CD8-positive, alpha-beta memory T cell (primary cell): ENCODE results near the gene BACH1. TPM values are rescaled to one million over a fixed set of nuclear protein-coding genes. Genes with fewer than 3 reads are reported as not detected.

Experiments used
- CTCF ChIA-PET: fragments of 350-600 bp; sonication (Branson Sonifier 250); formaldehyde crosslinking; loops from one replicate; lab custom pipeline; 2021; ENCODE audit warnings: antibody characterized with exemption; lab: Charles Lee
- POLR2A ChIA-PET: fragments of 350-600 bp; sonication (Branson Sonifier 250); formaldehyde crosslinking; loops from one replicate; lab custom pipeline; 2021; ENCODE audit warnings: antibody characterized with exemption; lab: Charles Lee
- DNase-seq, 5 donors: peaks; one replicate each; pipeline versions ENCODE4 v3.0.0 to v3.0.0-alpha.2; 2020 to 2022; ENCODE audit warnings: mixed read lengths in 1 of 5
- H3K27ac ChIP-seq: one replicate; pipeline ENCODE4 v1.7.0; 2013; ENCODE audit warnings: low read depth, mild to moderate bottlenecking, low read length, moderate library complexity
- H3K27me3 ChIP-seq: 2 replicates; pipeline ENCODE4 v1.7.0; 2013; ENCODE audit warnings: low read length, mild to moderate bottlenecking; ENCODE audit not compliant: insufficient read depth, poor library complexity, severe bottlenecking
- H3K36me3 ChIP-seq: 2 replicates; pipeline ENCODE4 v1.7.0; 2013; ENCODE audit warnings: mild to moderate bottlenecking, low read length, moderate library complexity; ENCODE audit not compliant: insufficient read depth
- H3K4me1 ChIP-seq: 2 replicates; pipeline ENCODE4 v1.7.0; 2013; ENCODE audit warnings: mild to moderate bottlenecking, low read length, moderate library complexity; ENCODE audit not compliant: insufficient read depth
- H3K4me3 ChIP-seq: 2 replicates; pipeline ENCODE4 v1.7.0; 2013; ENCODE audit warnings: mild to moderate bottlenecking, low read length
- H3K9me3 ChIP-seq: 2 replicates; pipeline ENCODE4 v1.7.0; 2013; ENCODE audit warnings: mild to moderate bottlenecking, low read length
- H3K27ac Mint-ChIP-seq, 8 donors: one replicate each; pipeline ENCODE4 v1.8.0; 2020 to 2021; ENCODE audit warnings: mixed read lengths in 8 of 8, mild to moderate bottlenecking in 6 of 8, inconsistent platforms in 3 of 8, moderate library complexity in 3 of 8
- H3K27me3 Mint-ChIP-seq, 2 donors: one replicate each; pipeline ENCODE4 v1.8.0; 2020 to 2021; ENCODE audit warnings: mixed read lengths in 2 of 2, mild to moderate bottlenecking in 1 of 2, moderate library complexity in 1 of 2
- H3K36me3 Mint-ChIP-seq, 3 donors: one replicate each; pipeline ENCODE4 v1.8.0; 2020 to 2021; ENCODE audit warnings: mixed read lengths in 3 of 3, inconsistent platforms in 1 of 3, mild to moderate bottlenecking in 1 of 3
- H3K4me1 Mint-ChIP-seq, 3 donors: one replicate each; pipeline ENCODE4 v1.8.0; 2020 to 2021; ENCODE audit warnings: mixed read lengths in 3 of 3, inconsistent platforms in 1 of 3, mild to moderate bottlenecking in 1 of 3
- H3K4me3 Mint-ChIP-seq, 7 donors: one replicate each; pipeline ENCODE4 v1.8.0; 2020 to 2021; ENCODE audit warnings: mixed read lengths in 7 of 7, mild to moderate bottlenecking in 6 of 7, moderate library complexity in 4 of 7, inconsistent platforms in 2 of 7
- H3K9me3 Mint-ChIP-seq, 5 donors: one replicate each; pipeline ENCODE4 v1.8.0; 2020 to 2022; ENCODE audit warnings: mixed read lengths in 5 of 5, mild to moderate bottlenecking in 3 of 5, moderate library complexity in 2 of 5, inconsistent platforms in 1 of 5
- polyA plus RNA-seq: library from polyadenylated mRNA; unstranded; fragments of 300-500 nt; fragmentation: Illumina TruSeq; gene quantifications from one replicate; pipeline ENCODE4 v1.2.3, GENCODE V29; 2021
- total RNA-seq, 2 experiments: library from RNA; stranded (reverse); gene quantifications; one replicate each; pipeline ENCODE4 v1.2.3, GENCODE V29; 2021

Gene BACH1
- total and polyA plus RNA-seq, 3 experiments from 2014 or later = 13.0 to 25.6 (median 20.8) TPM

DNA sequence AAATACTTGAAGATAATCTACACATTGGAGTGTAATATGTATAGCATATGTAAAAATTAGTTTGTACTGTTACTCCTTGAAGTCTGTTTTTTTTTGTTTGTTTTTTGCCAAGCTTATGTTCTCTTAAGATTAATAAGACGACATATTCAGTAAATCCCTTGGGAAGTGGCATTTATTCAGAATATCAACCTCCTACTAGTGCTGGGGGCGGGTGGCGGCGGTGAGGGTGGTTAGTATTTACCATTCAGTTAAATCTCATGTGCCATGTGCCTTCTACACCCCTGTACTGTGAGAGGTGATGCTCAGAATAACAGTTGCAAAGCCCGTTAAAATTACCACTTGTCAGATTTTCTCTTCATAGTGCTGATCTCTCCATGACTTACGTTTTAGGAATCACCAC, 3.0 kb downstream of the BACH1 start:
- no peaks in the 10 kb centered on the region for H3K36me3 ChIP-seq
- no peaks in the 10 kb centered on the region for H3K27me3 ChIP-seq
- no peak for DNase-seq
- H3K4me3 ChIP-seq = no peak overlapping the region
- Mint-ChIP-seq H3K4me1 (peaks cover 52 to 77% (median 70%) of the 10 kb centered on the region in 3 donors), H3K27me3 (no peaks in the 10 kb centered on the region), H3K4me3 (peak overlapping the region in 2 of 7 donors; percentile 28 to 57), H3K9me3 (no peaks in the 10 kb centered on the region), H3K36me3 (peaks cover 0 to 13% (median 5%) of the 10 kb centered on the region in 3 donors), H3K27ac (peak overlapping the region in 2 of 8 donors; percentile 13 to 25)
- H3K27ac ChIP-seq = no peak overlapping the region
- CTCF ChIA-PET = interaction anchor here (2.0 kb wide), 1 partner anchor 47 kb away, joined by 8 read pairs; no protein-coding TSS in a partner anchor
- H3K9me3 ChIP-seq = no peaks in the 10 kb centered on the region
- POLR2A ChIA-PET = no interaction called here
- H3K4me1 ChIP-seq = peaks cover 36% of the 10 kb centered on the region

DNA sequence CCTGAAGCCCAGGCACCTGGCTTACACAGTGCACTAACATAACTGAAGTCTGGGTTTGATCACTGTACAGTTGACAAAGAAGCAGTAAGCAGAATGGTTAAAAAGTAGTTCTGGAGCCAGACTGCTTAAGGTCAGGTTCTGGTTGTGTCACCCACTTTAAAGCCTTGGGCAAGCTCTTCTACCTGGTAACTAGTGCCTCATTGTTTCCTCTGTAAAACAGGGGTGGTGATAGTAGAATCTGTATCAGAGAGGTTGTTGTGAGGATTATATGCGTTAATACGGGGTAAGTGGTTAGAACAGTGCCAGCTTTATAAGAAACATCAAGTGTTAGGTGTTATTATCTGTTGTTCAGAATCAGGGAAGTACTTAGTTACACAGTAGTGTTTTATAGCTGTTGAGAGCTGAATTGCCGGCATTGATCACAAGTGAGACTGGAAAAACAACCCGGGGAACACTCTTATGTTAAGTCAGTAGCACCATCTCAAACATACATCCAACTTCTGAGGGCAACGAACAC, 3.7 kb downstream of the BACH1 start:
- H3K4me1 ChIP-seq = peaks cover 36% of the 10 kb centered on the region
- peaks cover 0 to 13% (median 5%) of the 10 kb centered on the region in 3 donors for H3K36me3 Mint-ChIP-seq
- DNase-seq = no peak
- H3K9me3 ChIP-seq = no peaks in the 10 kb centered on the region
- H3K36me3 ChIP-seq = no peaks in the 10 kb centered on the region
- no peak overlapping the region for H3K4me3 ChIP-seq
- no peaks in the 10 kb centered on the region for H3K27me3 ChIP-seq
- H3K27ac Mint-ChIP-seq = peak overlapping the region in 1 of 8 donors; percentile 14
- ChIA-PET POLR2A (no interaction called here), CTCF (interaction anchor here (1.8 kb wide), 1 partner anchor 12 kb away, joined by 6 read pairs; no protein-coding TSS in a partner anchor)
- H3K4me1 Mint-ChIP-seq = peaks cover 51 to 78% (median 69%) of the 10 kb centered on the region in 3 donors
- no peak overlapping the region for H3K27ac ChIP-seq
- peak overlapping the region in 1 of 7 donors; percentile 28 for H3K4me3 Mint-ChIP-seq
- H3K9me3 Mint-ChIP-seq = no peaks in the 10 kb centered on the region
- H3K27me3 Mint-ChIP-seq = no peaks in the 10 kb centered on the region

DNA sequence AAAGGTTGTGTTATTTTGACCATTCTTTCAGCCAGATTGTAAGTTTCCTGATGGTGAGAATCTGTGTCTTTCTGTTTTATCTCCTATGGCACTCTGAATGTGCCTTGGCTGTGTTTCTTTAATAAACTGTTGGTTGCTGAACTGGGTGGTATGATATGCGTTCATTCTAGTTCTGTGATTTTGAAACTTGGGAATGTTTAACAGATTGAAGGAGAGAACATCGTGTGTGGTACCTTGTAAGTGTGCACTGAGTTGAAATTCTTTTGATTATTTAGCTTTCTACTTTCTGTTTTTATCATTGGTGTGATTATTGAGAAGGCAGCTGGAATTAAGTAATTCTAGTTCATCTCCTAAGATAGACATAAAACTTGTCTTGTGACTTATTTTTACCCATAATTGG, 4.6 kb downstream of the BACH1 start:
- no peaks in the 10 kb centered on the region for H3K27me3 Mint-ChIP-seq
- peaks cover 46 to 79% (median 71%) of the 10 kb centered on the region in 3 donors for H3K4me1 Mint-ChIP-seq
- CTCF ChIA-PET = interaction anchor here (1.8 kb wide), 1 partner anchor 11 kb away, joined by 6 read pairs; no protein-coding TSS in a partner anchor
- peaks cover 0 to 13% (median 5%) of the 10 kb centered on the region in 3 donors for H3K36me3 Mint-ChIP-seq
- POLR2A ChIA-PET = no interaction called here
- Histone ChIP-seq H3K27ac (no peak overlapping the region), H3K36me3 (no peaks in the 10 kb centered on the region), H3K4me1 (peaks cover 32% of the 10 kb centered on the region), H3K4me3 (no peak overlapping the region), H3K9me3 (no peaks in the 10 kb centered on the region), H3K27me3 (no peaks in the 10 kb centered on the region)
- no peak overlapping the region for H3K27ac Mint-ChIP-seq
- no peaks in the 10 kb centered on the region for H3K9me3 Mint-ChIP-seq
- no peak for DNase-seq
- H3K4me3 Mint-ChIP-seq = no peak overlapping the region

GRCh38 chr21:29304597-29304996, 5.9 kb downstream of the BACH1 start:
- Mint-ChIP-seq H3K27ac (no peak overlapping the region), H3K36me3 (peaks cover 0 to 9% (median 5%) of the 10 kb centered on the region in 3 donors), H3K4me1 (peaks cover 51 to 86% (median 80%) of the 10 kb centered on the region in 3 donors), H3K27me3 (no peaks in the 10 kb centered on the region), H3K9me3 (no peaks in the 10 kb centered on the region), H3K4me3 (no peak overlapping the region)
- no peak for DNase-seq
- Histone ChIP-seq H3K27me3 (no peaks in the 10 kb centered on the region), H3K9me3 (no peaks in the 10 kb centered on the region), H3K4me3 (no peak overlapping the region), H3K36me3 (no peaks in the 10 kb centered on the region), H3K27ac (no peak overlapping the region), H3K4me1 (peaks cover 30% of the 10 kb centered on the region)
- ChIA-PET CTCF (no interaction called here), POLR2A (no interaction called here)

- no peak overlapping the region for H3K4me3 ChIP-seq
- DNase-seq = no peak
- ChIA-PET POLR2A (no interaction called here), CTCF (no interaction called here)
- no peaks in the 10 kb centered on the region for H3K27me3 ChIP-seq
- no peak overlapping the region for H3K27ac ChIP-seq
- H3K4me1 Mint-ChIP-seq = peaks cover 46 to 81% (median 75%) of the 10 kb centered on the region in 3 donors
- H3K27me3 Mint-ChIP-seq = no peaks in the 10 kb centered on the region
- peaks cover 0 to 5% (median 5%) of the 10 kb centered on the region in 3 donors for H3K36me3 Mint-ChIP-seq
- H3K9me3 Mint-ChIP-seq = no peaks in the 10 kb centered on the region
- H3K9me3 ChIP-seq = no peaks in the 10 kb centered on the region
- H3K4me3 Mint-ChIP-seq = no peak overlapping the region
- H3K27ac Mint-ChIP-seq = peak overlapping the region in 1 of 8 donors; percentile 10
- no peaks in the 10 kb centered on the region for H3K36me3 ChIP-seq
- peaks cover 25% of the 10 kb centered on the region for H3K4me1 ChIP-seq
Observed at GRCh38 chr21:29305068-29305467, 6.3 kb downstream of the BACH1 start.

DNA sequence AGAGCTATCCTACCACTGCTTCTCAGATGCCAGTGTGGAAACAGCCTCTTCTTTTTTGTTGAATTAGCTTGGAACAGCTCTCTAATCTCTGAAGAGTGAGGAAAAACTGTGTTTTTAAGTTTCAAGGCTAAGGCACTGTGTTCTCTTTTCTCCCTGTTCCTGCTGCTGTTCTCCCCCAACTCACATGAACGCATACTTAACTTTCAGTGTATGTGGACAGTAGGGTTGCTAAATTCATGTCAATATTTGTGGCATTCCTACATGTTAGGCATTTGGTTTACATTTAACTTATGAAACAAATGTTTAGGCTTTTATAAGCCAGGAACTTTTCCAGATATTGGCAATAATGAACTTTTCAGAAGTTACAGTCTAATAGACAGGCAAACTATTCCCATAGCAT, 6.8 kb downstream of the BACH1 start:
- no peak for DNase-seq
- Mint-ChIP-seq H3K27ac (peak overlapping the region in 1 of 8 donors; percentile 10), H3K9me3 (no peaks in the 10 kb centered on the region), H3K4me3 (no peak overlapping the region), H3K27me3 (no peaks in the 10 kb centered on the region), H3K36me3 (peaks cover 0 to 6% (median 3%) of the 10 kb centered on the region in 3 donors), H3K4me1 (peaks cover 45 to 79% (median 75%) of the 10 kb centered on the region in 3 donors)
- Histone ChIP-seq H3K9me3 (no peaks in the 10 kb centered on the region), H3K4me3 (no peak overlapping the region), H3K4me1 (peaks cover 20% of the 10 kb centered on the region), H3K27me3 (no peaks in the 10 kb centered on the region), H3K36me3 (no peaks in the 10 kb centered on the region), H3K27ac (no peak overlapping the region)
- CTCF ChIA-PET = no interaction called here
- POLR2A ChIA-PET = no interaction called here

DNA sequence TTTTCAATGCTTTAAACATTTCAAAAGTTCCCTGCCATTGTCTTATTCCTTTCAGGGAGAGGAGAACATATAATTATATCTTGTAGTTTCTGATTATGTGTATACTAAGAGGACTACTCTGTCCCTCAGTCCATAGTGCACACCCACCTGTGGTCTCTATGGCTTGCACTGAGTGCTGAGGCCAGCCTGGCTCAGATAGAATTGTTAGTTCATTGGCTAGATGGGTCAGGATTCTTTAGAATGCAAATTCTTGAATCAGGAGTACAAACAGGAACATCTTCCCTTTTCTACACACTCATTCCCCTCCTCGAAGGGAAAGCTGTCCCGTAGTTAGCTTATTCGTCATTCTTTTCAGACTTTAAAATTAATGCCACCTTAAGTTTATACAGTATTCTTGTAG, 8.2 kb downstream of the BACH1 start:
- no peaks in the 10 kb centered on the region for H3K27me3 Mint-ChIP-seq
- Histone ChIP-seq H3K4me1 (peaks cover 7% of the 10 kb centered on the region), H3K36me3 (no peaks in the 10 kb centered on the region), H3K27me3 (no peaks in the 10 kb centered on the region), H3K27ac (no peak overlapping the region), H3K4me3 (no peak overlapping the region), H3K9me3 (no peaks in the 10 kb centered on the region)
- no peak for DNase-seq
- no peak overlapping the region for H3K4me3 Mint-ChIP-seq
- no peaks in the 10 kb centered on the region for H3K9me3 Mint-ChIP-seq
- peaks cover 0 to 7% (median 6%) of the 10 kb centered on the region in 3 donors for H3K36me3 Mint-ChIP-seq
- H3K27ac Mint-ChIP-seq = peak overlapping the region in 1 of 8 donors; percentile 14
- ChIA-PET CTCF (no interaction called here), POLR2A (no interaction called here)
- H3K4me1 Mint-ChIP-seq = peaks cover 39 to 74% (median 71%) of the 10 kb centered on the region in 3 donors

DNA sequence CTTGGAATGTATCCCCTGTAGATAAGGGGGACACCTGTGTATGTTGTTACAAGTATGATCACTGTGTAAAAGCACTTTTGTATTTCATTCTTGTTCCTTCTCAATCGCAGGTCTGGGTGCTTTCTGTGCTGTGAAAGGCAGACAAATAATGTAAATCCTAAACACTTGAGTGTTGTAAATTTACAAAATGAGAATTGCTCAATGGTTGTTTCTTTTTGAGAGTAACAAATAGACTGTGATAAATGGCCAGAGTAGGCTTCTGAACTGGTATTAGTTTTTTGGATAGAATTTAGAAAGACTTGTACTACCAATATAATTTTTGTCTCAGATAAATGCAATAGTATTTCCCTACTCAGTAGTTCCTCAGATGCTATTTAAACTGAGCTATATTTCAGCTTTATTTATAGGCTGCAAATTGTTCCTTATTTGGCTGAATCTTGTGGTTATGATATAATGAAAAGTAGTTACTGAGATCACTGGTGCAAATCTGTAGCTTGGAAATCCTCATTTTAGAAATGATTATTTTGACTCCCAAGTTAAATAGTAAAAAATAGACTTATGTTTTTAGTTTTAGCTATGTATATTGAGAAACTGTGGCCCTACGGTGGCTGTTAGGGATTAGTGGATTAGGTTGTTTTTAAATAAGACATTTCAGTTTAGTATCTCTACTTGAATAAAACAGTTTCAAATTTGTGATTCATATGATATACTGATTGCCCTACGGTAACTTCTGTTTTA, 9.2 kb downstream of the BACH1 start:
- no peak for DNase-seq
- no peak overlapping the region for H3K4me3 ChIP-seq
- ChIA-PET POLR2A (no interaction called here), CTCF (interaction anchor here (1.1 kb wide), 1 partner anchor 8 kb away, joined by 4 read pairs; no protein-coding TSS in a partner anchor)
- peaks cover 35 to 70% (median 67%) of the 10 kb centered on the region in 3 donors for H3K4me1 Mint-ChIP-seq
- H3K36me3 Mint-ChIP-seq = peaks cover 0 to 7% (median 6%) of the 10 kb centered on the region in 3 donors
- H3K27me3 ChIP-seq = no peaks in the 10 kb centered on the region
- peak overlapping the region in 1 of 8 donors; percentile 10 for H3K27ac Mint-ChIP-seq
- H3K9me3 ChIP-seq = no peaks in the 10 kb centered on the region
- H3K36me3 ChIP-seq = no peaks in the 10 kb centered on the region
- H3K27me3 Mint-ChIP-seq = no peaks in the 10 kb centered on the region
- H3K4me3 Mint-ChIP-seq = no peak overlapping the region
- H3K4me1 ChIP-seq = no peaks in the 10 kb centered on the region
- no peak overlapping the region for H3K27ac ChIP-seq
- H3K9me3 Mint-ChIP-seq = no peaks in the 10 kb centered on the region
